Measurements from ENCODE around the gene ZC3H7A. TPM values are rescaled to one million over a fixed set of nuclear protein-coding genes. Genes with fewer than 3 reads are reported as not detected.

ZC3H7A gene
- total RNA-seq, 1 donor from 2014 or later, result 33.9 TPM

DNA sequence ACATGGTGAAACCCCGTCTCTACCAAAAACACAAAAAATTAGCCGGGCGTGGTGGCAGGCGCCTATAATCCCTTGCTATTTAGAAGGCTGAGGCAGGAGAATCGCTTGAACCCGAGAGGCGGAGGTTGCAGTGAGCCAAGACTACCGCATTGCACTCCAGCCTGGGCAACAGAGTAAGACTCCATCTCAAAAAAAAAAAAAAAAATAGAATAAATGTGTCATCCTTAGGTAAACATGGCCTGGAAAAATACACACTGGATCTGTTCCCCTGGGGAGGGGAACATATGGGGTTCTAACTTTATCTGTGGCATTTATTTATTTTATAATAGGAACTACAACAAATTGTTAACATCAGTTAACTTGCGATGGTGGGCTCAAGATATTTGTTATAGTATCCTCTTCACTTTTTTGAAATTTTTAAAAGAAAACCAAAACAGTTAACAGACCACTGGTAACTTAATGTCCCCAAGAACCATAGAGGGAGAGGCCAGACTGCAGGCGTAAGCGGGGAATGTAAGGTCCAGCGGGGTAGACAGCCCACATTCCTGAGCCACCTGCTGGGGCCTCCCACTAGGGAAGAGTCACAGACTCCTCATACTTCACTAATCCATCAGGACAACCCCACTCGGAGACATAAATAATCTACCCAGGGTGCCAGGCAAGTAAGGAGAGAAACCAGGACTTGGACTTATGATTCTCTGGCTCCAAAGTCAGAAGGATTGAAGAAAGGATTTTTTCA is 41.9 kb downstream of the ZC3H7A start:
- H3K9ac ChIP-seq (ENCODE audit: low read depth in 1 of 3, low read length in 3 of 3), result no peak overlapping the region
- no peak overlapping the region for H3K4me3 ChIP-seq (ENCODE audit: low read length in 3 of 3)
- no peak overlapping the region for H3K27ac ChIP-seq (ENCODE audit: low read depth, low read length)
- peaks cover 43 to 67% (median 66%) of the 10 kb centered on the region in 3 donors for H3K36me3 ChIP-seq (ENCODE audit: control insufficient read depth in 3 of 3, insufficient read depth in 3 of 3, low read length in 3 of 3)
- H3K4me1 ChIP-seq (ENCODE audit: control insufficient read depth in 3 of 3, insufficient read depth in 3 of 3, low read length in 3 of 3), result peaks cover 0 to under 1% (median 0%) of the 10 kb centered on the region in 3 donors
- no peaks in the 10 kb centered on the region for H3K9me3 ChIP-seq (ENCODE audit: control insufficient read depth in 3 of 3, low read length in 3 of 3)
- H3K27me3 ChIP-seq (ENCODE audit: control insufficient read depth in 3 of 3, insufficient read depth in 3 of 3, low read length in 3 of 3), result no peaks in the 10 kb centered on the region

- Histone ChIP-seq H3K4me3 (ENCODE audit: low read length in 3 of 3) (no peak overlapping the region), H3K4me1 (ENCODE audit: control insufficient read depth in 3 of 3, insufficient read depth in 3 of 3, low read length in 3 of 3) (peaks cover 0 to 3% (median 2%) of the 10 kb centered on the region in 3 donors), H3K27ac (ENCODE audit: low read depth, low read length) (no peak overlapping the region), H3K27me3 (ENCODE audit: control insufficient read depth in 3 of 3, insufficient read depth in 3 of 3, low read length in 3 of 3) (no peaks in the 10 kb centered on the region), H3K9ac (ENCODE audit: low read depth in 1 of 3, low read length in 3 of 3) (no peak overlapping the region), H3K36me3 (ENCODE audit: control insufficient read depth in 3 of 3, insufficient read depth in 3 of 3, low read length in 3 of 3) (peaks cover 46 to 58% (median 55%) of the 10 kb centered on the region in 3 donors), H3K9me3 (ENCODE audit: control insufficient read depth in 3 of 3, low read length in 3 of 3) (no peaks in the 10 kb centered on the region)
Observed at GRCh38 chr16:11752856-11753255, 44.2 kb downstream of the ZC3H7A start.

- Histone ChIP-seq H3K4me1 (ENCODE audit: control insufficient read depth in 3 of 3, insufficient read depth in 3 of 3, low read length in 3 of 3) (peaks cover 0 to 3% (median 2%) of the 10 kb centered on the region in 3 donors), H3K36me3 (ENCODE audit: control insufficient read depth in 3 of 3, insufficient read depth in 3 of 3, low read length in 3 of 3) (peaks cover 29 to 36% (median 34%) of the 10 kb centered on the region in 3 donors), H3K27ac (ENCODE audit: low read depth, low read length) (no peak overlapping the region), H3K9ac (ENCODE audit: low read depth in 1 of 3, low read length in 3 of 3) (no peak overlapping the region), H3K27me3 (ENCODE audit: control insufficient read depth in 3 of 3, insufficient read depth in 3 of 3, low read length in 3 of 3) (no peaks in the 10 kb centered on the region), H3K9me3 (ENCODE audit: control insufficient read depth in 3 of 3, low read length in 3 of 3) (no peaks in the 10 kb centered on the region), H3K4me3 (ENCODE audit: low read length in 3 of 3) (no peak overlapping the region)
Observed at GRCh38 chr16:11750056-11750455, 47.0 kb downstream of the ZC3H7A start.

DNA sequence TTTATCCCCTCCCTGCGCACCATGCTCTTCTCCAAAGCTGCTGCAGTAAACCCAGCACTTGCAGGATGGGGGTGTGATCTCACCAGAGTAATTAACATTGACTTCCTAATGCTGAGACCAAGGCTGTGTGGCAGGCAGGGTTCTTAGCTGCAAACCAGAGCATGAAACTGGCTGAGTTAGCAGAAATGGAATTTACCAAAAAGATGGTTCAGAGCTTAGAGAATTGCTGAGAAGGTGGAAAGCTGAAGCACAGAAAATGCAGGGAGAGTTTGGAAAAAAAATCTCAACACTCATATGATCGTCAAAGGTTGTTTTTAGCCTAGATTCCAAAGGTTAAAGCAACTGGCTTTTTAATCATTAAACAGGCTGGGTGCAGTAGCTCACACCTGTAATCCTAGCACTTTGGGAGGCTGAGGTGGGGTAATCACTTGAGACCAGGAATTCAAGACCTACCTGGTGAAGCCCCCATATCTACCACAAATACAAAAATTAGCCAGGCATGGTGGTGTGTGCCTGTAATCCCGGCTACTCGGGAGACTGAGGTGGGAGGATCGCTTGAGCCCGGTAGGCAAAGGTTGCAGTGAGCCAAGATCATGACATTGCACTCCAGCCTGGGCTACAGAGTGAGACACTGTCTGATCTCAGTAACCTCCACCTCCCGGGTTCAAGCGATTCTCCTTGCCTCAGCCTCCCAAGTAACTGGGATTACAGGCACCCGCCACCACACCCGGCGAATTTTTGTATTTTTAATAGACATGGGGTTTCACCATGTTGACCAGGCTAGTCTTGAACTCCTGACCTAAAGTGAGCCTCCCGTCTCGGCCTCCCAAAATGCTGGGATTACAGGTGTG is 48.4 kb downstream of the ZC3H7A start:
- Histone ChIP-seq H3K36me3 (ENCODE audit: control insufficient read depth in 3 of 3, insufficient read depth in 3 of 3, low read length in 3 of 3) (peaks cover 27 to 34% (median 31%) of the 10 kb centered on the region in 3 donors), H3K27ac (ENCODE audit: low read depth, low read length) (no peak overlapping the region), H3K9ac (ENCODE audit: low read depth in 1 of 3, low read length in 3 of 3) (no peak overlapping the region), H3K9me3 (ENCODE audit: control insufficient read depth in 3 of 3, low read length in 3 of 3) (no peaks in the 10 kb centered on the region), H3K4me3 (ENCODE audit: low read length in 3 of 3) (no peak overlapping the region), H3K27me3 (ENCODE audit: control insufficient read depth in 3 of 3, insufficient read depth in 3 of 3, low read length in 3 of 3) (no peaks in the 10 kb centered on the region), H3K4me1 (ENCODE audit: control insufficient read depth in 3 of 3, insufficient read depth in 3 of 3, low read length in 3 of 3) (peaks cover 0 to 7% (median 3%) of the 10 kb centered on the region in 3 donors)

DNA sequence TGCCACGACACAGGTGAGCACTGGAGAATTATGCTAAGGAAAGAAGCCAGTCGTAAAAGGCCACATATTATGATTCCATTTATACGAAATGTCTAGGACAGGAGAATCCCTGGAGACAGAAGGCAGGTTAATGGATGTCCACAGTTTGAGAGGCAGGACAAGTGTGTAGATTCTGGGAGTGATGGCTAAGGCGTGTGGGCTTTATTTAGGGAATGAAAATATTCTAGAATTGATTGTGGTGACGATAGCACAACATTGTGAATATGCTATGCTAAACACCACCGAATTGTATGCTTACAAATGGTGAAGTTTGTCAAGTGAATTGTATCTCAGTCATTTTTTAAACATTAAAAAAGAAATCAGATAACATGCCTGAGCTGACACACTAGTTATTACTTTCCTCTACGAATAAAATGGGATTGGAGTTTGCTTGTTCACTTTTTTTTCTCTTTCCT is 49.1 kb downstream of the ZC3H7A start:
- no peaks in the 10 kb centered on the region for H3K27me3 ChIP-seq (ENCODE audit: control insufficient read depth in 3 of 3, insufficient read depth in 3 of 3, low read length in 3 of 3)
- no peak overlapping the region for H3K27ac ChIP-seq (ENCODE audit: low read depth, low read length)
- H3K9ac ChIP-seq (ENCODE audit: low read depth in 1 of 3, low read length in 3 of 3), result no peak overlapping the region
- H3K4me1 ChIP-seq (ENCODE audit: control insufficient read depth in 3 of 3, insufficient read depth in 3 of 3, low read length in 3 of 3), result peaks cover 0 to 12% (median 6%) of the 10 kb centered on the region in 3 donors
- no peaks in the 10 kb centered on the region for H3K9me3 ChIP-seq (ENCODE audit: control insufficient read depth in 3 of 3, low read length in 3 of 3)
- H3K4me3 ChIP-seq (ENCODE audit: low read length in 3 of 3), result no peak overlapping the region
- peaks cover 23 to 29% (median 27%) of the 10 kb centered on the region in 3 donors for H3K36me3 ChIP-seq (ENCODE audit: control insufficient read depth in 3 of 3, insufficient read depth in 3 of 3, low read length in 3 of 3)

DNA sequence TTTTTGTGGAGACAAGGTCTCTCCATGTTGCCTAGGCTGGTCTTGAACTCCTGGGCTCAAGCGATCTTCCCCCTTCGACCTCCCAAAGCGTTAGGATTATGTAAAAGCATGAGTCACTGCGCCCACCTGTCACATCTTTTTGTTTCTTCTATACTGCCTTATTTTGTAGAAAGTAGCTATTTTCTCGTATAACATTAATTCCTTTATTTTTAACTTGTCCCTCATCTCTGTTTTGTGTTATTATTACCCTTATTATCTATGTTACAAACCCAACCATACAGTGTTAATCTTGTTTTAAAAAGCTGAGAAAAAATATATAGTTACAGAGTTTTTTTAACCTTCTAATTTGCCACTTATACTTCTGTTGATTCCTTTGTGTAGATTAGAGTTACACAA is 53.0 kb downstream of the ZC3H7A start:
- Histone ChIP-seq H3K4me1 (ENCODE audit: control insufficient read depth in 3 of 3, insufficient read depth in 3 of 3, low read length in 3 of 3) (peaks cover 12 to 23% (median 22%) of the 10 kb centered on the region in 3 donors), H3K9me3 (ENCODE audit: control insufficient read depth in 3 of 3, low read length in 3 of 3) (no peaks in the 10 kb centered on the region), H3K27me3 (ENCODE audit: control insufficient read depth in 3 of 3, insufficient read depth in 3 of 3, low read length in 3 of 3) (no peaks in the 10 kb centered on the region), H3K36me3 (ENCODE audit: control insufficient read depth in 3 of 3, insufficient read depth in 3 of 3, low read length in 3 of 3) (peaks cover 0 to 2% (median 0%) of the 10 kb centered on the region in 3 donors), H3K4me3 (ENCODE audit: low read length in 3 of 3) (no peak overlapping the region), H3K9ac (ENCODE audit: low read depth in 1 of 3, low read length in 3 of 3) (no peak overlapping the region), H3K27ac (ENCODE audit: low read depth, low read length) (peak overlapping the region; percentile 96)

- Histone ChIP-seq H3K9me3 (ENCODE audit: control insufficient read depth in 3 of 3, low read length in 3 of 3) (no peaks in the 10 kb centered on the region), H3K9ac (ENCODE audit: low read depth in 1 of 3, low read length in 3 of 3) (peak overlapping the region; percentile 87 to 99 (median 90)), H3K27me3 (ENCODE audit: control insufficient read depth in 3 of 3, insufficient read depth in 3 of 3, low read length in 3 of 3) (no peaks in the 10 kb centered on the region), H3K4me3 (ENCODE audit: low read length in 3 of 3) (peak overlapping the region; percentile 75 to 77 (median 75)), H3K4me1 (ENCODE audit: control insufficient read depth in 3 of 3, insufficient read depth in 3 of 3, low read length in 3 of 3) (peaks cover 12 to 26% (median 24%) of the 10 kb centered on the region in 3 donors), H3K27ac (ENCODE audit: low read depth, low read length) (peak overlapping the region; percentile 96), H3K36me3 (ENCODE audit: control insufficient read depth in 3 of 3, insufficient read depth in 3 of 3, low read length in 3 of 3) (no peaks in the 10 kb centered on the region)
Observed at GRCh38 chr16:11743308-11744074, 53.6 kb downstream of the ZC3H7A start.

- no peaks in the 10 kb centered on the region for H3K36me3 ChIP-seq (ENCODE audit: control insufficient read depth in 3 of 3, insufficient read depth in 3 of 3, low read length in 3 of 3)
- H3K27ac ChIP-seq (ENCODE audit: low read depth, low read length), result peak within 1 kb of the TSS; percentile 96
- H3K27me3 ChIP-seq (ENCODE audit: control insufficient read depth in 3 of 3, insufficient read depth in 3 of 3, low read length in 3 of 3), result no peaks in the 10 kb centered on the region
- no peaks in the 10 kb centered on the region for H3K9me3 ChIP-seq (ENCODE audit: control insufficient read depth in 3 of 3, low read length in 3 of 3)
- H3K9ac ChIP-seq (ENCODE audit: low read depth in 1 of 3, low read length in 3 of 3), result peak within 1 kb of the TSS; percentile 97 to 99 (median 97)
- peaks cover 12 to 30% (median 28%) of the 10 kb centered on the region in 3 donors for H3K4me1 ChIP-seq (ENCODE audit: control insufficient read depth in 3 of 3, insufficient read depth in 3 of 3, low read length in 3 of 3)
- peak within 1 kb of the TSS; percentile 86 to 94 (median 93) for H3K4me3 ChIP-seq (ENCODE audit: low read length in 3 of 3)
Observed at GRCh38 chr16:11742536-11743307, 54.3 kb downstream of the ZC3H7A start, which contains the start of gene TXNDC11. Gene TXNDC11 (minus strand): TSS chr16:11742857. CDS start chr16:11742730, 127 bp downstream.

- no peaks in the 10 kb centered on the region for H3K27me3 ChIP-seq (ENCODE audit: control insufficient read depth in 3 of 3, insufficient read depth in 3 of 3, low read length in 3 of 3)
- H3K27ac ChIP-seq (ENCODE audit: low read depth, low read length), result peak overlapping the region; percentile 96
- H3K36me3 ChIP-seq (ENCODE audit: control insufficient read depth in 3 of 3, insufficient read depth in 3 of 3, low read length in 3 of 3), result no peaks in the 10 kb centered on the region
- H3K9me3 ChIP-seq (ENCODE audit: control insufficient read depth in 3 of 3, low read length in 3 of 3), result no peaks in the 10 kb centered on the region
- H3K9ac ChIP-seq (ENCODE audit: low read depth in 1 of 3, low read length in 3 of 3), result peak overlapping the region; percentile 97 to 99 (median 97)
- H3K4me1 ChIP-seq (ENCODE audit: control insufficient read depth in 3 of 3, insufficient read depth in 3 of 3, low read length in 3 of 3), result peaks cover 12 to 30% (median 28%) of the 10 kb centered on the region in 3 donors
- H3K4me3 ChIP-seq (ENCODE audit: low read length in 3 of 3), result peak overlapping the region; percentile 86 to 94 (median 93)
Observed at GRCh38 chr16:11742093-11742535, 54.9 kb downstream of the ZC3H7A start.

Data from skeletal muscle tissue (tissue), 4 donors.